ENCODE data around the gene BTG2.

DNA sequence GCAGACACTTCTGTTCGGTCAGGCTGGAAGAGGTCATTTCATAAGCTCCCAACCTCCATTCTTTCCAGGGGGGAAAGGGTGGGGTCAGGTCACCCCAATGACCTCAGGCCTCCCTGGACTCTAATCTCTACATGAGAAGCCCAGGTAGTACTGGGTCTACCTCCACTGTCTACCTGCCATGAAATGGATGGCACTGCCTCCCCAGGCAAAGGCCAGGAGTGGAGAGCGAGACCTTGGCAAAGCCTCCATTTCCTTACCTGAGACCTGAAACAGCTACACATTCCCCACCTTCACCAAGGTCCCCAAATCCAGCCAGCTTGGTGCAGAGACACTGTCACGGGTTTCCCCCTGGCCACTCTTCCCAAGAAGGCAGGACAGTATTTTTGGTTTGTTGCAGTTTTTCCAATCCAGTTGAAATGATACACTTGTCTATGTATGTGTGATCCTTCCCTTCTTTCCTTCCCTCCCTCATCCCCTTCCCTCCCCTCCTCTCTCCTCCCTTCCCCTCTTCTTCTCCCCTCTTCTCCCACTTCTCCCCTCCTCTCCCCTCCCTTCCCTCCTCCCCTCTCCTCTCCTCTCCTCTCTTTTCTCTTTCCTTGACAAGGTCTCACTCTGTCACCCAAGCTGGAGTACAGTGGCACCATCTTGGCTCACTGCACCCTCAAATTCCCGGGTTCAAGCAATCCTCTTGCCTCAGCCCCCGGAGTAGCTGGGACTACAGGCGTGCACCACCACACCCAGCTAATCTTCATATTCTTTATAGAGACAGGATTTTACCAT lies 16.1 kb downstream of the BTG2 start:
- TF ChIP-seq POLR2AphosphoS5 (IDR thresholded peaks at IDR 0.05; ENCODE audit: low read depth, low read length) (no peak), POLR2A (IDR thresholded peaks at IDR 0.05; ENCODE audit: low read depth, low read length) (no peak), TAF1 (IDR thresholded peaks at IDR 0.05; ENCODE audit: borderline replicate concordance, low read depth, low read length) (no peak)

Data from GM12892 (cell line).